NCI-H2171 (cell line): Measurements from ENCODE around the gene IL20.

Experiments
- DNase-seq: peaks from one replicate; lab custom pipeline; 2025; lab: John Stamatoyannopoulos, UW

IL20 gene

GRCh38 chr1:206903687-206904086, 38.3 kb downstream of the IL20 start:
- DNase-seq, result no peak

- no peak for DNase-seq
Measured at GRCh38 chr1:206904423-206905142, 39.2 kb downstream of the IL20 start.

- no peak for DNase-seq
Measured at GRCh38 chr1:206905295-206906164, 40.1 kb downstream of the IL20 start.

GRCh38 chr1:206907304-206907991, 42.0 kb downstream of the IL20 start:
- DNase-seq, result no peak

GRCh38 chr1:206908038-206908437, 42.6 kb downstream of the IL20 start:
- no peak for DNase-seq

- DNase-seq, result peak; percentile 83
Measured at GRCh38 chr1:206909161-206909882, 43.9 kb downstream of the IL20 start.

GRCh38 chr1:206909883-206910318, 44.5 kb downstream of the IL20 start:
- DNase-seq, result no peak

GRCh38 chr1:206911064-206911663, 45.7 kb downstream of the IL20 start:
- peak; percentile 36 for DNase-seq

- DNase-seq, result peak; percentile 53
Measured at GRCh38 chr1:206912445-206913095, 47.1 kb downstream of the IL20 start.

- no peak for DNase-seq
Measured at GRCh38 chr1:206913766-206914537, 48.5 kb downstream of the IL20 start.

GRCh38 chr1:206915030-206915735, 49.8 kb downstream of the IL20 start:
- no peak for DNase-seq

GRCh38 chr1:206916000-206916709, 50.7 kb downstream of the IL20 start:
- no peak for DNase-seq

- no peak for DNase-seq
Measured at GRCh38 chr1:206918076-206918475, 52.7 kb downstream of the IL20 start.
